H9 (cell line): ENCODE results near the gene FNDC3B. TPM values are rescaled to one million over a fixed set of nuclear protein-coding genes. Genes with fewer than 3 reads are reported as not detected.

ENCODE experiments used
- DNase-seq: peaks from one replicate; pipeline ENCODE4 v3.0.0-alpha.2; 2017
- H2AFZ ChIP-seq: one replicate; pipeline ENCODE4 v1.6.1; 2013; ENCODE audit warnings: mild to moderate bottlenecking, low read length, control low read depth, moderate library complexity
- H2AK5ac ChIP-seq: 2 replicates; pipeline ENCODE4 v1.6.1; 2013; ENCODE audit warnings: low read length, control low read depth, mixed read lengths; ENCODE audit not compliant: insufficient read length
- H2BK120ac ChIP-seq: one replicate; pipeline ENCODE4 v1.6.1; 2013; ENCODE audit warnings: low read depth, mild to moderate bottlenecking, low read length, control low read depth, inconsistent platforms; ENCODE audit not compliant: poor library complexity, severe bottlenecking
- H2BK12ac ChIP-seq: 2 replicates; pipeline ENCODE4 v1.6.1; 2013; ENCODE audit warnings: low read length, control low read depth, mixed read lengths, low read depth; ENCODE audit not compliant: insufficient read length
- H2BK15ac ChIP-seq: 2 replicates; pipeline ENCODE4 v1.6.1; 2013; ENCODE audit warnings: low read depth, low read length, control low read depth
- H2BK20ac ChIP-seq: one replicate; pipeline ENCODE4 v1.6.1; 2013; ENCODE audit warnings: low read depth, mild to moderate bottlenecking, low read length, control low read depth, inconsistent platforms; ENCODE audit not compliant: poor library complexity, severe bottlenecking
- H2BK5ac ChIP-seq: 2 replicates; pipeline ENCODE4 v1.6.1; 2013; ENCODE audit warnings: low read length, control low read depth, mixed read lengths; ENCODE audit not compliant: insufficient read length
- H3K14ac ChIP-seq: 2 replicates; pipeline ENCODE4 v1.6.1; 2013; ENCODE audit warnings: low read length, control low read depth; ENCODE audit not compliant: insufficient read depth
- H3K18ac ChIP-seq: 2 replicates; pipeline ENCODE4 v1.6.1; 2013; ENCODE audit warnings: low read depth, mild to moderate bottlenecking, mixed read lengths, low read length, control low read depth; ENCODE audit not compliant: insufficient read length
- H3K23ac ChIP-seq: 2 replicates; pipeline ENCODE4 v1.6.1; 2013; ENCODE audit warnings: low read length, control low read depth, mixed read lengths, low read depth; ENCODE audit not compliant: insufficient read length
- H3K23me2 ChIP-seq: 2 replicates; pipeline ENCODE4 v1.6.1; 2013; ENCODE audit warnings: low read depth, mild to moderate bottlenecking, mixed read lengths, low read length, control low read depth; ENCODE audit not compliant: insufficient read length, poor library complexity, severe bottlenecking
- H3K27ac ChIP-seq: 2 replicates; pipeline ENCODE4 v1.5.1; 2013; ENCODE audit warnings: low read length, control low read depth, mixed read lengths, low read depth; ENCODE audit not compliant: insufficient read length
- H3K27me3 ChIP-seq: 2 replicates; pipeline ENCODE4 v1.6.1; 2013; ENCODE audit warnings: low read length, control low read depth, inconsistent platforms; ENCODE audit not compliant: insufficient read depth
- H3K4ac ChIP-seq: 2 replicates; pipeline ENCODE4 v1.6.1; 2013; ENCODE audit warnings: low read depth, mild to moderate bottlenecking, control low read depth, inconsistent platforms, low read length, moderate library complexity
- H3K4me1 ChIP-seq: 2 replicates; pipeline ENCODE4 v1.6.1; 2013; ENCODE audit warnings: low read length, control low read depth, inconsistent platforms; ENCODE audit not compliant: insufficient read depth
- H3K4me2 ChIP-seq: 2 replicates; pipeline ENCODE4 v1.6.1; 2013; ENCODE audit warnings: low read length, control low read depth, mixed read lengths; ENCODE audit not compliant: insufficient read length, insufficient read depth
- H3K56ac ChIP-seq: 2 replicates; pipeline ENCODE4 v1.6.1; 2013; ENCODE audit warnings: low read depth, mild to moderate bottlenecking, mixed read lengths, low read length, control low read depth; ENCODE audit not compliant: insufficient read length
- H3K79me1 ChIP-seq: 2 replicates; pipeline ENCODE4 v1.6.1; 2013; ENCODE audit warnings: low read depth, mild to moderate bottlenecking, moderate library complexity, low read length, control low read depth, inconsistent platforms; ENCODE audit not compliant: insufficient read depth, poor library complexity, severe bottlenecking
- H3K79me2 ChIP-seq: 2 replicates; pipeline ENCODE4 v1.6.1; 2013; ENCODE audit warnings: low read length, control low read depth, inconsistent platforms; ENCODE audit not compliant: insufficient read depth
- H3K9ac ChIP-seq: 2 replicates; pipeline ENCODE4 v1.6.1; 2013; ENCODE audit warnings: low read length, control low read depth, mixed read lengths; ENCODE audit not compliant: insufficient read length; ENCODE audit errors: extremely low read depth
- H3K9me3 ChIP-seq: one replicate; pipeline ENCODE4 v1.6.1; 2013; ENCODE audit warnings: low read depth, low read length, inconsistent platforms; ENCODE audit not compliant: control insufficient read depth
- H3T11ph ChIP-seq: one replicate; pipeline ENCODE4 v1.6.1; 2013; ENCODE audit warnings: mild to moderate bottlenecking, low read length, control low read depth, inconsistent platforms
- H4K20me1 ChIP-seq: one replicate; pipeline ENCODE4 v1.6.1; 2013; ENCODE audit not compliant: control insufficient read depth, insufficient read length, insufficient read depth
- H4K5ac ChIP-seq: 2 replicates; pipeline ENCODE4 v1.6.1; 2013; ENCODE audit warnings: low read depth, mild to moderate bottlenecking, mixed read lengths, low read length, control low read depth; ENCODE audit not compliant: insufficient read length
- H4K8ac ChIP-seq: replicated peaks from 2 replicates; pipeline ENCODE4 v1.6.1; 2013; ENCODE audit warnings: low read length, control low read depth, mixed read lengths, low read depth; ENCODE audit not compliant: insufficient read length
- H4K91ac ChIP-seq: 2 replicates; pipeline ENCODE4 v1.6.1; 2013; ENCODE audit warnings: low read depth, mild to moderate bottlenecking, moderate library complexity, mixed read lengths, low read length, control low read depth; ENCODE audit not compliant: insufficient read length
- H3K27ac Mint-ChIP-seq, 3 experiments: 2 replicates in 2 of 3; 3 replicates in 1 of 3; pipeline ENCODE4 v1.8.0; 2020 to 2021; ENCODE audit warnings: mixed read lengths in 3 of 3, mild to moderate bottlenecking in 1 of 3, moderate library complexity in 1 of 3
- H3K27me3 Mint-ChIP-seq: 2 replicates; pipeline ENCODE4 v1.8.0; 2021; ENCODE audit warnings: low read depth, mild to moderate bottlenecking, moderate library complexity, mixed read lengths
- H3K36me3 Mint-ChIP-seq, 3 experiments: 2 replicates in 2 of 3; 3 replicates in 1 of 3; pipeline ENCODE4 v1.8.0; 2020 to 2021; ENCODE audit warnings: low read depth in 3 of 3, mixed read lengths in 3 of 3; ENCODE audit not compliant: insufficient read depth in 1 of 3
- H3K4me1 Mint-ChIP-seq, 2 experiments: 2 replicates each; pipeline ENCODE4 v1.8.0; 2020; ENCODE audit warnings: mixed read lengths in 2 of 2
- H3K4me3 Mint-ChIP-seq, 2 experiments: 2 replicates in 1 of 2; 3 replicates in 1 of 2; pipeline ENCODE4 v1.8.0; 2020 to 2021; ENCODE audit warnings: mild to moderate bottlenecking in 2 of 2, mixed read lengths in 2 of 2, moderate library complexity in 1 of 2
- H3K9me3 Mint-ChIP-seq, 2 experiments: 2 replicates in 1 of 2; 3 replicates in 1 of 2; pipeline ENCODE4 v1.8.0; 2020; ENCODE audit warnings: mild to moderate bottlenecking in 2 of 2, mixed read lengths in 2 of 2, moderate library complexity in 1 of 2
- WGBS: extraction: QIAGEN DNeasy Blood & Tissue Kit; methylation state at CpG from one replicate; pipeline ENCODE4 v1.1.7; 2013; ENCODE audit warnings: missing lambda C conversion rate, low lambda C conversion rate, mixed read lengths; ENCODE audit not compliant: insufficient read length; ENCODE audit errors: extremely low coverage; 5-methylcytosine and 5-hydroxymethylcytosine counted together
- total RNA-seq: library from RNA; stranded (reverse); gene quantifications from 2 replicates; pipeline ENCODE4 v1.2.1, GENCODE V29; 2021
- TF ChIP-seq, protein P1 (sequence below): fragments of 200-600 bp; sonication (generic); conservative IDR thresholded peaks from 3 replicates; pipeline ENCODE4 v1.8.0; 2021; ENCODE audit warnings: antibody characterized with exemption, mild to moderate bottlenecking

FNDC3B gene
- total RNA-seq, 1 experiment from 2014 or later = 43.8 TPM

DNA sequence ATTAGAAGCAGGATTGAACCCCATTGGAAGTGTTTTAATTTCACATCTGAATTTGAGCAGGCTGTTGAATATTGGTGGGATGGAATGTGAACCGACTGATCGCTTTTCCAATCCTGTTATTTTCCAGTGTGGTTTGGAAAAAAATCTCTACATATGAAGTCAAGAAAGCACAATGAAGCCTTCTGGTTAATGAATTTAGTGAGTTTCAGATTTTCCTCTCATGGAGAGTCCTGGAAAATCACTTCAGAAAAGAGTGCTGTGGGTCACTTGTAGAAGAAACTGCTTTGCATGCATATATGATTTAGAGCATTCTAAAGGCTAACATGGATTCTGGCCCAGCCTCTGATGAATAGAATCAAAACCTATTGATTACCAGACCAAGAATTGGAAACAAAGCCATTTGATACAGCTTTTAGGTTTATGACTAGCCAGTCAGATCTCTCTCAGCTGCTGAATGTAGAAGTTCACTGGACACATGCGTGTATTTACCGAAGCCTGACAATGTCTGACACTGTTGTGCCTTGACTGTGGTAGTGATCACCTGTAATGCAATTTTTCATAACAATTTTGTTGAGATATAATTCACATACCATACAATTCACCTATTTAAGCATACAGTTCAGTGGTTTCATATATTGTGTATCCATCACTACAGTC is 121.9 kb downstream of the FNDC3B start:
- Histone ChIP-seq H3T11ph (no peak overlapping the region), H2BK120ac (no peak overlapping the region), H4K20me1 (no peaks in the 10 kb centered on the region), H2BK15ac (no peak overlapping the region), H2BK20ac (no peak overlapping the region), H4K5ac (no peak overlapping the region), H3K23ac (no peak overlapping the region), H3K9ac (no peak overlapping the region), H2AFZ (no peak overlapping the region), H3K4ac (no peak overlapping the region), H4K8ac (no peak overlapping the region), H2AK5ac (no peak overlapping the region), H3K79me2 (no peaks in the 10 kb centered on the region; the same call in 1 of the 2 replicates), H2BK5ac (no peak overlapping the region), H3K79me1 (peaks cover 9% of the 10 kb centered on the region), H3K27me3 (no peaks in the 10 kb centered on the region), H3K4me2 (no peak overlapping the region), H3K23me2 (no peaks in the 10 kb centered on the region), H2BK12ac (no peak overlapping the region), H3K27ac (no peak overlapping the region), H3K14ac (no peak overlapping the region), H3K9me3 (no peaks in the 10 kb centered on the region), H3K56ac (no peak overlapping the region), H3K18ac (no peak overlapping the region), H4K91ac (no peak overlapping the region), H3K4me1 (peaks cover 9% of the 10 kb centered on the region; the same call in 1 of the 2 replicates)
- H3K9me3 Mint-ChIP-seq = no peaks in the 10 kb centered on the region
- TF ChIP-seq, protein P1, sequence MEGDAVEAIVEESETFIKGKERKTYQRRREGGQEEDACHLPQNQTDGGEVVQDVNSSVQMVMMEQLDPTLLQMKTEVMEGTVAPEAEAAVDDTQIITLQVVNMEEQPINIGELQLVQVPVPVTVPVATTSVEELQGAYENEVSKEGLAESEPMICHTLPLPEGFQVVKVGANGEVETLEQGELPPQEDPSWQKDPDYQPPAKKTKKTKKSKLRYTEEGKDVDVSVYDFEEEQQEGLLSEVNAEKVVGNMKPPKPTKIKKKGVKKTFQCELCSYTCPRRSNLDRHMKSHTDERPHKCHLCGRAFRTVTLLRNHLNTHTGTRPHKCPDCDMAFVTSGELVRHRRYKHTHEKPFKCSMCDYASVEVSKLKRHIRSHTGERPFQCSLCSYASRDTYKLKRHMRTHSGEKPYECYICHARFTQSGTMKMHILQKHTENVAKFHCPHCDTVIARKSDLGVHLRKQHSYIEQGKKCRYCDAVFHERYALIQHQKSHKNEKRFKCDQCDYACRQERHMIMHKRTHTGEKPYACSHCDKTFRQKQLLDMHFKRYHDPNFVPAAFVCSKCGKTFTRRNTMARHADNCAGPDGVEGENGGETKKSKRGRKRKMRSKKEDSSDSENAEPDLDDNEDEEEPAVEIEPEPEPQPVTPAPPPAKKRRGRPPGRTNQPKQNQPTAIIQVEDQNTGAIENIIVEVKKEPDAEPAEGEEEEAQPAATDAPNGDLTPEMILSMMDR = no peak
- DNase-seq = no peak
- H3K4me3 Mint-ChIP-seq = no peak overlapping the region
- peaks cover 0 to 4% (median 0%) of the 10 kb centered on the region in 3 experiments; a peak in 2 of 7 replicates for H3K36me3 Mint-ChIP-seq
- H3K4me1 Mint-ChIP-seq = peaks cover 52 to 53% of the 10 kb centered on the region in 2 experiments
- H3K27ac Mint-ChIP-seq = peak overlapping the region in 2 of 3 experiments; percentile 48 to 53; a peak in 3 of 7 replicates
- WGBS = no CpG with 5 or more reads among the region's 4 CpGs
- H3K27me3 Mint-ChIP-seq = no peaks in the 10 kb centered on the region
